M059J (cell line): ENCODE data around the gene PCDHGA1. TPM values are rescaled to one million over a fixed set of nuclear protein-coding genes. Genes with fewer than 3 reads are reported as not detected.
A peak's percentile ranks its signal among the peaks of the same experiment; 100 is the strongest.
"Not testable (repeated sequence)": the region's sequence is repeated elsewhere in the genome, so short reads cannot be mapped to it uniquely, and the experiment has no call there.

Experiments
- DNase-seq: peaks from one replicate; pipeline ENCODE4 v3.0.0-alpha.2; 2012; ENCODE audit warnings: low read depth
- total RNA-seq: library from RNA; depleted of rRNA; stranded (reverse); fragments of >200 nt; shearing (Covaris generic); gene quantifications from 2 replicates; pipeline ENCODE4 v1.2.3, GENCODE V29; 2014; rRNA removed

Gene PCDHGA1
- total RNA-seq: 0.71 and 0.89 TPM in 2 replicates

DNA sequence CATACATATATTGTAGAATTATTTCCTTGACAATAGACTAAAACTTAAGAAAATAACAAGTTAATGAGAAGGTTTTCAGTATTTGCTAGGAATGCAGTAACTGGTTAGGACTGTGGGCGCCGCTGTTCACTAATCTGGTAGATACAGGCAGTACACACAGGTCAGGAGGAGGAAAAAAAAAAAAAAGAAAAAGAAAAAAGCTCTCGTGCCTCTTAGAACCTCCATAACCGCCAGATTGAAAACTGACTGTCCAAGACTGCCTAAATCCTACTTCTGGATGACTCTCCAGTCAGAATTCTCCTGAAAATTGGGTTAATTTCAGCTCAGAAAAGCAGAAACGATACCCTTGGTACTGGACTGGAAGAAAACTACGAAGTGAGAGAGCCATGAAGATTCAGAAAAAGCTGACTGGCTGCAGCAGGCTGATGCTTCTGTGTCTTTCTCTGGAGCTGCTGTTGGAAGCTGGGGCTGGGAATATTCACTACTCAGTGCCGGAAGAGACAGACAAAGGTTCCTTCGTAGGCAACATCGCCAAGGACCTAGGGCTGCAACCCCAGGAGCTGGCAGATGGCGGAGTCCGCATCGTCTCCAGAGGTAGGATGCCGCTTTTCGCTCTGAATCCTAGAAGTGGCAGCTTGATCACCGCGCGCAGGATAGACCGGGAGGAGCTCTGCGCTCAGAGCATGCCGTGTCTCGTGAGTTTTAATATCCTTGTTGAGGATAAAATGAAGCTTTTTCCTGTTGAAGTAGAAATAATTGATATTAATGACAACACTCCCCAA is at the start of gene PCDHGA1:
TSS of gene PCDHGA1 (plus strand) at position 216 of the 782 bp plus-strand sequence.
- no peak for DNase-seq

DNA sequence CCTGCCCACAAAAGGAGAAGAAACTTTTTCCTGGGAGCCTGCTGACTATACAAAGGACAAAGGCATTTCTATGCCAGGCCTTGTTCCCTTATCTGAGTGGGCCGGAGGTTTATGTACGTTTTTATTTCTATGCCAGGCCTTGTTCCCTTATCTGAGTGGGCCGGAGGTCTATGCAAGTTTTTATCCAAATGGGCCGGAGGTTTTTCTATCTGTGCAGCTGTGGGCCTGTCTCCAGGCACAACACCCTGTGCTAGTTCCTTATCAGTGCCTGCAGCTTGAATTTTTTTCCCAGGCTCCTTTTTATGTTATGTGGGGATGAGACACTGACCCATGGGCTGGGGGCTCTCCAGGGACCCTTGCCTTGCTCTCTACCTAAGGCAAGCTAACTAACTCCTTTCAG is 31.9 kb upstream of the PCDHGA1 start:
- no peak for DNase-seq

DNA sequence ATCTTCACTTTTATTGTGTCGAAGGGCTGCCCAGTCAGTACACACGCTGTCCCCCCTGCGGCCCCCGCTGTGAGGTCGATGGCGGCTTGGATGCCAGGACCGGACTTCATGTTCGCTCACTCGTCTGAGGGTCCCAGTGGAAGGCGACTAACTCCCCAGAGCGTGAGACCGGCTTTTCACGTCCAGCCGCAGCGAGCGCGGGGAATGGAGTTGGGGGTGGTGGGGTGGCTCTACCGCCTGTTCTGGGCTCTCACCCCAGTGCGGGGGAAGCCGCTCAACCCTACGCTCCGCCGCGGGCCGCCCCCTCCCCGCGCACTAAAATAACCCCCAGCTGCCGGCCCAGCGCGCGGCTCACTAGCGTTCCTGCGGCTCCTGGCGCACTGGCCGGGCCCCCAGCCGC is 26.6 kb upstream of the PCDHGA1 start, which contains the start of gene SLC25A2:
TSS of gene SLC25A2 (minus strand) at position 294 of the 400 bp plus-strand sequence. CDS start at position 110, 184 bp downstream.
- DNase-seq: no peak

DNA sequence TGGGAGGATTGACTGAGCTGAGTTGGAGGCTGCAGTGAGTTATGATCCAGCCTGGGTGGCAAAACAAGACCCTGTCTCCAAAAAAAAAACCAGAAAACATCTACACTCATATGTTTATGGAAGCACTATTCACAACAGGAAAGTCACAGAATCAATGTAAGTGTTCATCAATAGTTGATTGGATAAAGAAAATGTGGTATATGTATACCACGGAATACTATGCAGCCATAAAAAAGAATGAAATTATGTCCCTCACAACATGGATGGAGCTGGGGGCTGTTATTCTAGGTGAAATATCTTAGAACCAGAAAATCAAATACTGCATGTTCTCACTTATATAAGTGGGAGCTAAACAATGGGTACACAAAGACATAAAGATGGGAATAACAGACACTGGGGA is 23.7 kb upstream of the PCDHGA1 start:
- no peak for DNase-seq

DNA sequence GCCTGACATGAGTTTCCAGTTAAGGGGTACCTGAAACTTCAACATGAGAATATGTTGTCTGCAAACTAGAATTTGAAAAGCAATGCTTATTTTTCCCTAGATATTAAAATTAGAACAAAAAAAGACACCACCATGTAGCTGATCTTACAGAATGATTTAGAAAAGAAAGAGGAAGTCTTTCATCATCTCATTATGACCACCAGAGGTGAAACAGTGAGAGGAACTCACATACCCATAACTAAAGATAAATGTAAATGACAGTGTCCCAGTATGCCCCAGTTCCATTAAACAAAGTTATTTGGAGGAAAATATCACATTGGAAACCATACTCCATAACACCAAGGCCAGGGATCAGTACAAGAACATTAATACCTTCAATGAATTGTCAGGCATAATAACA is 16.6 kb upstream of the PCDHGA1 start:
- no peak for DNase-seq

DNA sequence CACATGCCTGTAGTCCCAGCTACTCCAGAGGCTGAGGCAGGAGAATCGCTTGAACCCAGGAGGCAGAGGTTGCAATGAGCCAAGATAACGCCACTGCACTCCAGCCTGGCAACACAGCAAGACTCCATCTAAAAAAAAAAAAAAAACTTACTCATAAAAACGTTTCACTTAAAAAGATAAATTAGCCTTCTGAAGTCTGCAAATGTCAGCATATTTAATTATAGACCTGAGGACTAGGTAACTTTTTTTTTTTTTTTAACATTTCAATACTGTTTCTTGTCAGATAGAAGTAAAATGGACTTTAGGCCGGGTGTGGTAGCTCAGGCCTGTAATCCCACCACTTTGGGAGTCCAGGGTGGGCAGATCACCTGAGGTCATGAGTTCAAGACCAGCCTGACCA is 13.4 kb upstream of the PCDHGA1 start:
- not testable (repeated sequence) for DNase-seq

DNA sequence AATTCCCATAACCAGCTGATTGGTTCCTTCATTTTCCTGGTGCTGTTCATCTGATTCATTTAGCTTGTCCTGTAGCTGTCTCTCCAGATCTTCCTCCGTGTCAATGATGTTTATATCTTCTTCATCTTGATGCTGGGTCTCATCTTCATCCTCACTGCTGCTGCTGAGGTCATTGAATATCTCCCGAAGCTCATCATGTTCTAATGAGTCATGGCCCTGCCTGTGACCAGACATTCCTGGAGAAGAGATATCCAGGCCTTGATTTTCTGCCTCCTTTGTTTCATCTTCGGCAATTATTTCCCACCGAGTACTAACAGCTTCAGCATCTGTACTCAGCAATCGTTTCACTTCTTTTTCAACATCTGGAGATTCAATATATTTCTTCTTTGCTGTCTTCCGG is 11.1 kb upstream of the PCDHGA1 start:
- DNase-seq: no peak

DNA sequence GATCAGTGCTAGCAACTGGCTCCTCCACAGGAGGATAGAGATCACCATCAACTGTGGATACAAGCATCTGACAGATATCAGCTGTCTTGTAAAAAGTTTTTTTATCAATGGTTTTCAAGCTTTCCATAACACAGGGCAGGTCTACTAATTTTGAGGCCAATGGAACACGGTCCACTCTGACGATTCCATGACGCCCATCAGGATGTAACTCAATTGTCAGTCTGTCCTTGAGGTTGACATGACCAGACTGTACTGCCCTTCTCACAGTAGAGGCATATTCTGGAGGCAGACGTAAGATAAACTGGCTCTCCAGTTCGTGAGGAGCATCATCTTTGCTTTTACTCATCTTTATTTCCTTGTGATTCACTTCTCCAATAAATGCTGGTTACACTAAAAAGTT is 10.6 kb upstream of the PCDHGA1 start:
- DNase-seq: no peak

DNA sequence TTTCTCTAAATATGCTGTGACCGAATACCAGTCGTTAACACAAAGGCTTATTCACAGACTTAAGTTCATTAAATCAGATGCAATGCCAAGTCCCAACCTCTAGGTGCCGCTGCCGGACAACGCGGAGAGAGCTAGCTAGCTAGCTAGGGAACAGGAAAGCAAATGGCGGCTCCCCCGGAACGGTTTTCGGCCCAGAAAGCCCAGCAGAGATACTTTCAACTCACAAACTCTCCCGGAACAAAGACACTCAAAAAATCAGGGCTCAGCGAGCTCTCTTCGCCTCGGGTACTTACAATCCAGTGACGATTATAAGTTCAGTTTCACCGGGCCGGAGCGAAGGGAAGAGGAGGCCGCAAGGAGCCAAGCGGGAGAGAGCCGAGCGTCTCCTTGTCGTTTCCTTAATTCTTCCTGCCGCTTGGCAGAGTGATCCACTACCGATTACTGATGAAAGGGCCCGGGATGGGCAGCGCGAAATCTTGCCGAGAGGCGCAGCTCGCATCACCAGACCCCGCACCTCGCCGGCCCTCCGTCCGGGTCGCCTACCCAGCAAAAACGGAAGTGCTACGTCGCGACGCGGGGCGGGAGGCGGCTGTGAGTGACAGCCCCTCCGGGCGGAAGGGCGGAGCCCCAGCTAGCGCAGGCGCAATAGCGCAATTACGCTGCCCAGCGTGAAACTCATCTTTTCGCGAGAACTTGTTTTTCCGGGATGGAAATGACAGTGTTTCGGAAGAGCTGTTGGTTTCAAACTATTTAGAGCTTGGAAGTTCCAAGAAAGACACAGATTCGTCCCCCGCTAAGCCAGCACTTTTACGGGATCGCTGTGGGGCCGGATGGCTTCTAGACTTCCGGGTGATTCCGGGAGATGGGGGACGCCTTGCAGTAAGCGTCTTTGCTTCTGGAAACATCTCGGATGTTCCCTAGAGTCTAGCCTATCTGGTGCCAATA is 9.8 kb upstream of the PCDHGA1 start, which contains the start of gene TAF7:
TSS of gene TAF7 (minus strand) at position 560 of the 945 bp plus-strand sequence. CDS start 740 bp downstream, outside the sequence.
- DNase-seq: peak; percentile 89

DNA sequence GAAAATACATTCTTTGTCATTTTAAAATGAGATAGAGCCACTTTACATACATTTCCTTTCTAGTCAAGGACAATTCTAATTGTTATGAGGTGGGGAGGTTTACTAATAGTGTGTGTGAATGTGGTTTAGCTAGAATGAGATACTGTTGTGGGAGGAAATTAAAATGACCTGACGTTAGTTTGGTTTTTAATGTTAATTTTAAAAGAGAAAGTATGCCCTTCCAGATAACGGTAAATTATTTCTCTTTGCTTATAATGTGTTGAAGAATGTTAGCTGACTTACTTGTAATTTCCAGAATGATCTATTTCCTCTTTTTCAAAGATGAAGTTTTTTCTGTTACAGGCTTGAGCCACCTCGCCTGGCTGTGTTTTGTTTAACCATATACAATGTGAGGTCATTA is 8.1 kb upstream of the PCDHGA1 start:
- DNase-seq: no peak

DNA sequence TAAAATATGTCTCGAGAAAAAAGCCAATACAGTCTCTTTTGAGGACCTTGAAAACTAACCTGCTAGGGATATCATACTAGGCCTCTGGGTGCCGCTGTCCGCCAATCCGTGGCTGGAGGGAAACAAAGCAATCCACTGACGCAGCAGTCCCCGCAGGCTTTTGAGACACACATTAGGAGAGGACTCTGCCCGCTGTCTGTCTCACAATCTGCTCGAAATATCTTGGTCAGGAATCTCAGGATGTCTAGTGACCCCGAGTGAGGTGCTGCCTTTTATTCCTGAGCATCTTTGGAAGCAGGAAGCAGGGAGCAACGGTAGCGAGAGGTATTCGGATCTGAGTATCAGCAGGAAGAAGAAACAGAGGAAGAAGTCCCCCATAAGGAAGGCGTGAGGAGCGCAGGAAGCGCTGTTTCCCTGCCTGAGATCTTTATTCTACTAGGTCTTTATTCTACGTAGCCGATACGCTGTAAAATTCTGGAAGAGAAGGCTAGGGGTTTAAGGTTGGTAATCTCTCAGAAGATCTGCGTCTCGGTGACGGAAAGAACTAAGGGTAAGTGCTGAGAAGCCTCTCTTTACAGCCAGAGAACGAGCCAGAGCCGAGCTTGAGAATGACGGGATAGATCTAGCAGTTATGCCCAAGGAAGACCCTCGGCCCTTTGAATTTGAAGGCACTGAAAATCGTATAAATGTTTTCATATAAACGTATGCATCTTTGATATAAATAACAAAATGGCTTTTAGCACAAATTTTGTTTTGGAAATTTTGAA is 4.0 kb upstream of the PCDHGA1 start:
- DNase-seq: peak; percentile 83

DNA sequence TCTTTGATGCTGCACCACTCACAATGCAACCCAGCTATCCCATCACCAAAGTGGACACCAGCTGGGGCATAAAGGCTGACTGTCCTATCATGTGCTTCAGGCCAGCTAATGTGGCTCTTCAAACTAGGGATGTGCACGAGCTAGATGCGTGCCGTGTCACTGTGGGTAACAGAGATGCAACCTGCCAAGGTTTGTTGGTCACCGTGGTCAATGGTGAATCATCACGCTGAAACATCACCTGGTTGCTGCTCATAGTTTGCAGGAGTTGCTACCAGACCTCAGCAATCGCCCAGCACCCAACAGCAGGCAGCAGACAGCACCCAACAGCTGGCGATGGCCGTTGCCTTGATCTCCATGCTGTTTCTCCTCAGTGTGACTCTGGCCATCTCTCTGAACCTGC is 2.1 kb upstream of the PCDHGA1 start:
- DNase-seq: peak; percentile 38

DNA sequence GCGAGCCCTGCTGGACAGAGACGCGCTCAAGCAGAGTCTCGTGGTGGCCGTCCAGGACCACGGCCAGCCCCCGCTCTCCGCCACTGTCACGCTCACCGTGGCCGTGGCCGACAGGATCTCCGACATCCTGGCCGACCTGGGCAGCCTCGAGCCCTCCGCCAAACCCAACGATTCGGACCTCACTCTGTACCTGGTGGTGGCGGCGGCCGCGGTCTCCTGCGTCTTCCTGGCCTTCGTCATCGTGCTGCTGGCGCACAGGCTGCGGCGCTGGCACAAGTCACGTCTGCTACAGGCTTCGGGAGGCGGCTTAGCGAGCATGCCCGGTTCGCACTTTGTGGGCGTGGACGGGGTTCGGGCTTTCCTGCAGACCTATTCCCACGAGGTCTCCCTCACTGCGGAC is 2.3 kb downstream of the PCDHGA1 start:
- not testable (repeated sequence) for DNase-seq

DNA sequence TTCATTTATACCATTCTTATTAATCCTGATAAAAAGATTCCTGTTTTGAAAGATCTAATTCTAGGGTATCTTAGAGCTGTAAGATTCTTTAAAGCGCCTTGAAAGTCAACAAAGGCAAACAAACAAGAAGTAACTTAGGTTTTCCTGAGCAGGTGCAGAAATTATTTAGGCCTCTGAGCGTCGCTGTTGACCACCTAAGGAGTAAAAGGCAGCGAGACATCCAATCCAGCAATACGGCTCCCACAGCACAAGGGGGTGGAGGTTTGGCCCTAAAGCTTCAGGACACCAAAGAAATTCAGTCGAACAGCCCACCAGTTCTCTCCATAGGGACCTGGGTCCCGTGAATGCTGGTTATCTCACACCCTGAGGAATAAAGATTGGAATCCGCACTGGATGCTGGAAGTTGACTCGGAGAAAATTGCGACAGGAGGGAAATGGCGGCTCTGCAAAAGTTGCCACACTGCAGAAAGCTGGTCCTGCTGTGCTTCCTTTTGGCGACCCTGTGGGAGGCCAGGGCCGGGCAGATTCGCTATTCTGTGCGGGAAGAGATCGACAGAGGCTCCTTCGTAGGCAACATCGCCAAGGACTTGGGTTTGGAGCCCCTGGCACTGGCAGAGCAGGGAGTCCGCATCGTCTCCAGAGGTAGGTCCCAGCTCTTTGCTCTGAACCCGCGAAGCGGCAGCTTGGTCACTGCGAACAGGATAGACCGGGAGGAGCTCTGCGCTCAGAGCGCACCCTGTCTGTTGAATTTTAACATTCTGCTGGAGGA is 8.4 kb downstream of the PCDHGA1 start, which contains the start of gene PCDHGA2:
TSS of gene PCDHGA2 (plus strand) at position 223 of the 769 bp plus-strand sequence.
- no peak for DNase-seq

DNA sequence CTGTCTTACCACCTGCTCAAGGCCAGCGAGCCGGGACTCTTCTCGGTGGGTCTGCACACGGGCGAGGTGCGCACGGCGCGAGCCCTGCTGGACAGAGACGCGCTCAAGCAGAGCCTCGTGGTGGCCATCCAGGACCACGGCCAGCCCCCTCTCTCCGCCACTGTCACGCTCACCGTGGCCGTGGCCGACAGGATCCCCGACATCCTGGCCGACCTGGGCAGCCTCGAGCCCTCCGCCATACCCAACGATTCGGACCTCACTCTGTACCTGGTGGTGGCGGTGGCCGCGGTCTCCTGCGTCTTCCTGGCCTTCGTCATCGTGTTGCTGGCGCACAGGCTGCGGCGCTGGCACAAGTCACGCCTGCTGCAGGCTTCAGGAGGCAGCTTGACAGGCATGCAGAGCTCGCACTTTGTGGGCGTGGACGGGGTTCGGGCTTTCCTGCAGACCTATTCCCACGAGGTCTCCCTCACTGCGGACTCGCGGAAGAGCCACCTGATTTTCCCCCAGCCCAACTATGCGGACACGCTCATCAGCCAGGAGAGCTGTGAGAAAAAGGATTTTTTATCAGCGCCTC is 10.6 kb downstream of the PCDHGA1 start:
- DNase-seq: not testable (repeated sequence)

DNA sequence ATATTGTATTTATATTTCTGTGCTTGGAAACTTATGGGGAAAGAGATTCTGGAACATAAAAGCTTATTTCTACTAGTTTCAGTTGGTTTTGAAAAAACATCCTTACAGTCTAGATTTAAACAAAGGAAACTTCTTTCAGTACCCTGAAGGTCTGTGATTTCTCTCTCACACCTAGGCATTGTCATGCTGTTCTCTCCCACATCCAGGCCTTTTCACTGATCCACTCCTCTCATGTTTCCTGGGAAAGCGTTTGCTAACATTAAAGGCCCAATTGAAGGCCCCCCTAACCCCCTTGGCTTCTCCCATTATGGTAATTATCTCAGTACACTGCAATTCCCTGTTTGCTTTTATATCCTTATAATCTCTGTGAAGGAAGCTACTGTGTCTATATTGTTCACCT is 12.5 kb downstream of the PCDHGA1 start:
- no peak for DNase-seq

DNA sequence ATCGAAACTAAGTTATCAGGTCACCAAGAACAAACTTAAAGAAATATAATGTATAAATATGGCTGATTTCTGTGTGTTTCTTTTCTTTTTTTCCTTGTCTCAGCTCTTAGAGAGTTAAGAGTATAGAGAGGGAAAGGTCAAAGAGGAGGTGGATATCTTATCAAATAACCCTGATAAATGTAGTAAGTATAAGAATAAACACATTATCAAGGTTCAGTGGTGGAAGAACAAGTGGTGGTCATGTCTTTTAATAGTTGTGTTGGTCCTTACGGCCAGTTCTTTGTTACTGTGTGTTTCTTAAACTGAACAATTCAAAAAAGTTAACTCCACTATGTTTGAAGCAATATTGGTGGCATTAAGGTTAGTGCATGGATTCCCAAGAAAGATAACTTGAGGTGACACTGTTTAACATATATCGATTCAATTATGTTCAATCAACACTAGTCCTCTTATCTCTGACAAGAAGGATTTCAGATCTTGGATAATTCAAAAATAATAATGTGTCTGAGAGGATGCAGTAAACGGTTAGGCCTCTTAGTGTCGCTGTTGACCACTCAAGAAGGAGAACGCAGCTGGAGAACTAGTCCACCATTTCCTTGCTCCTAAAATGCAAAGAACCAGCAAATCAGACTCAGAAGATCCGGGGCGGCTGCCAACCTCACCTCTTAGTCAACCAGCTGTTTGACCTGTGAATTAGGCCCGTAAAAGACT is 13.1 kb downstream of the PCDHGA1 start, which contains the start of gene PCDHGA3:
TSS of gene PCDHGA3 (plus strand) at position 588 of the 711 bp plus-strand sequence. CDS start 205 bp downstream, outside the sequence.
- DNase-seq: no peak

DNA sequence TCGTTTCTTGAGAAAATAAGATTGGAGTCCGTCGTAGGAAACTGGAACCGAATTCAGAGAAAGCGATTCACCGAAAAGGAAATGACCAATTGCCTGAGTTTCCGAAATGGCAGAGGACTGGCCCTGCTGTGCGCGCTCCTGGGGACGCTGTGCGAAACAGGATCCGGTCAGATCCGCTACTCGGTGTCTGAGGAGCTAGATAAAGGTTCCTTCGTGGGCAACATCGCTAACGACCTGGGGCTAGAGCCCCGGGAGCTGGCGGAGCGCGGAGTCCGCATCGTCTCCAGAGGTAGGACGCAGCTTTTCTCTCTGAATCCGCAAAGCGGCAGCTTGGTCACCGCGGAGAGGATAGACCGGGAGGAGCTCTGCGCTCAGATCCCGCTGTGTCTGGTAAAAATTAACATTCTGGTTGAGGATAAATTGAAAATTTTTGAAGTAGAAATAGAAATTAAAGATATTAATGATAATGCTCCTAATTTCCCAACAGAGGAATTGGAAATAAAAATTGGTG is 13.7 kb downstream of the PCDHGA1 start:
- DNase-seq: no peak

DNA sequence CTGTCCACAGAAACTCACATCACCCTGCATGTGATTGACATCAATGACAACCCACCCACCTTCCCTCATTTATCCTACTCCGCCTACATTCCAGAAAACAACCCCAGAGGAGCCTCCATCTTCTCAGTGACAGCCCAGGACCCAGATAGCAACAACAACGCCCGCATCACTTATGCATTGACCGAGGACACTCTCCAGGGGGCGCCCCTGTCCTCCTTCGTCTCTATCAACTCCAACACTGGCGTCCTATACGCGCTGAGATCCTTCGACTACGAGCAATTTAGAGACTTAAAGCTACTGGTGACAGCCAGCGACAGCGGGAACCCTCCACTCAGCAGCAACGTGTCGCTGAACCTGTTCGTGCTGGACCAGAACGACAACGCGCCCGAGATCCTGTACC is 15.0 kb downstream of the PCDHGA1 start:
- DNase-seq: no peak
